Activated effector memory CD4-positive, alpha-beta T cell treated with anti-CD3 and anti-CD28 coated beads, Interleukin-2, amount 50 U/mL, for 16 hours (primary cell): ENCODE results near the gene ATOH7.
"Not testable (repeated sequence)": the region's sequence is repeated elsewhere in the genome, so short reads cannot be mapped to it uniquely, and the experiment has no call there.

Source experiments
- DNase-seq: peaks from one replicate; pipeline ENCODE4 v3.0.0-alpha.2; 2020

Gene ATOH7

DNA sequence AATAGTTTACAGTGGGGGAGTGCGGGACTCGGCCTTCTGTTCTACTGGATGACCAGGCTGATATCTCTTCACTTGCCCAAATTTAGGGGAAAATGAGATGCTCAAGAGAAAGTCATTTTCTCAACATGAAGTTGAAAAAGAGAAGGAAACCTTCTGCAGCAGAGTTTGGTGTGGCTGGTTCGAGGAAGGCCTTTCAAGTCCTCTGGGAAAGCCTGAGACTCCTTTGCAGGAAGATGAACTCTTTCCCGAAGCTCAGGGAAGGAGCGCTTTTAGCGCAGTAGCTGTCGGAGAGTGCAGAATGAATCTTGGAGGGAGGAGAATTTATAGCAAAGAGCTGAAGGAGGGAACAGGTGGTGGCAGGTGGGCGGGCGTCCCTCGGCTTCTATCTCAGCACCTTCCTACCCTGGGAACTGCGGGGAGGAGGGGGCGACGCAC lies at the start of gene ATOH7:
Gene ATOH7 (minus strand): TSS at position 297 of the 435 bp plus-strand sequence. CDS start 436 bp downstream, outside the sequence.
- no peak for DNase-seq

DNA sequence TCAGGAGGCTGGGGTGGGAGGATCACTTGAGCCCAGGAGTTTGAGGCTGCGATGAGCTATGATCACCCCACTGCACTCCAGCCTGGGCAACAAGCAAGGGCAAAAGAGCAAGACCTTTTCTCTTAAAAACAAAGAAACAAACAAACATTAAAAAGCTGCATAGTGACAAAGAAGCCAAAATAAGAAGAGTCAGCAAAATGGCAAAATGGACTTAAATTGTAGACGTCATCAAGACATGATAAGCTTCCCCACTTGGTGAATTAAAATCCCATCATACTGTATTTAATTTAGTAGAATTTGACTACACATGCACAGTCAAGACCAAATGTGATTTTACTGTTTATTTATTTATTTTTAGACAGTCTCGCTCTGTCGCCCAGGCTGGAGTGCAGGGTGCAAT lies 48.8 kb upstream of the ATOH7 start:
- DNase-seq, result no peak

DNA sequence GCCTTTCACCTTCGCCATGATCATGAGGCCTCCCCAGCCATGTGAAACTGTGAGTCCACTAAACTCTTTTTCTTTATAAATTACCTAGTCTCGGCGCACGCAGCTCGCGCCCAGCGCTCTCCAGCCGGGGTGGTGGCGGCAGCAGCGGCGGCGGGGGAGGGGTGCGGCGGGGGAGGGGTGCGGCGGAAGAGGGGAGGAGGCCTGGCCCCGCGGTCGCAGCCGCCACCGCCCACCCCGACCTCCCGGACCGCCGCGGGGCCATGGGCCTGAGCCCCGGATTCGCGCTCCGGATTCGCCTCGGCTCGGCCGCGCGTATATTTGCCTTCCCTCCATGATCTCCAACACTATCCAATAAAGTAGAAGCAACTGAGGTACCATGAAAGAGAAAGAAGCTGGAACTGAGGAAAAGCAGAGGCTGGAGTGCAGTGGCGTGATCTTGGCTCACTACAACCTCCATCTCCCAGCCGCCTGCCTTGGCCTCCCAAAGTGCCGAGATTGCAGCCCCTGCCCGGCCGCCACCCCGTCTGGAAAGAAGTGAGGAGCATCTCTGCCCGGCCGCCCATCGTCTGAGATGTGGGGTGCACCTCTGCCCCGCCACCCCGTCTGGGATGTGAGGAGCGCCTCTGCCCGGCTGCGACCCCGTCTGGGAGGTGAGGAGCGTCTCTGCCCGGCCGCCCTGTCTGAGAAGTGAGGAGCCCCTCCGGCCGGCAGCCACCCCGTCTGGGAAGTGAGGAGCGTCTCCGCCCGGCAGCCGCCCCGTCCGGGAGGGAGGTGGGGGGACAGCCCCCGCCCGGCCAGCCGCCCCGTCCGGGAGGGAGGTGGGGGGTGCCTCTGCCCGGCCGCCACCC lies 47.2 kb upstream of the ATOH7 start:
- DNase-seq, result not testable (repeated sequence)

DNA sequence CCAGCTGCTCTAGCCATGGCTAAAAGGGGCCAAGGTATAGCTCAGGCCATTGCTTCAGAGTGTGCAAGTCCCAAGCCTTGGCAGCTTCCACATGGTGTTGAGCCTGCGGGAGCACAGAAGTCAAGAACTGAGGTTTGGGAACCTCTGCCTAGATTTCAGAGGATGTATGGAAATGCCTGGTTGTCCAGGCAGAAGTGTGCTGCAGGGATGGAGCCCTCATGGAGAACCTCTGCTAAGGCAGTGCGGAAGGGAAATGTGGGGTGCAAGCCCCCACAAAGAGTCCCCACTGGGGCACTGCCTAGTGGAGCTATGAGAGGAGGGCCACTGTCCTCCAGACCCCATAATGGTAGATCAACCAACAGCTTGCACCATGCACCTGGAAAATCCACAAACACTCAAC lies 45.9 kb upstream of the ATOH7 start:
- DNase-seq, result not testable (repeated sequence)

DNA sequence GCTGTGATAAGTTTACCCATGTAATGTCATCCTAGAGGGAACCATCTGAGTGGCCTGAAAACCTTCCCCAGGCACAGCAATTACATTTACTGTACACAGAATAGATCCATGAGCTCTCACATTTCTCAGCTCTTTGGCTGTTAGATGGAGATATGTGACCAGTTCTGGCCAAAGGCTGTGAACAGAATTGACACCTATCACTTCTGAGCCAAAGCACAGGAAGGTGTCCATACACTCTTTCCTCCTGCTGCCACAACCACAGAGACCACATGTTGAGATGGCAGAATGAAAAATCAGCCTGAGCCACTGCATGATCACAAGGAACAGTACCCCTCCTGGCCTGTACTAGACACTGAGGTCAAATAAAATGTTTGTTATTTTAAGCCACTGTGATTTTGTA lies 44.3 kb upstream of the ATOH7 start:
- DNase-seq, result no peak

DNA sequence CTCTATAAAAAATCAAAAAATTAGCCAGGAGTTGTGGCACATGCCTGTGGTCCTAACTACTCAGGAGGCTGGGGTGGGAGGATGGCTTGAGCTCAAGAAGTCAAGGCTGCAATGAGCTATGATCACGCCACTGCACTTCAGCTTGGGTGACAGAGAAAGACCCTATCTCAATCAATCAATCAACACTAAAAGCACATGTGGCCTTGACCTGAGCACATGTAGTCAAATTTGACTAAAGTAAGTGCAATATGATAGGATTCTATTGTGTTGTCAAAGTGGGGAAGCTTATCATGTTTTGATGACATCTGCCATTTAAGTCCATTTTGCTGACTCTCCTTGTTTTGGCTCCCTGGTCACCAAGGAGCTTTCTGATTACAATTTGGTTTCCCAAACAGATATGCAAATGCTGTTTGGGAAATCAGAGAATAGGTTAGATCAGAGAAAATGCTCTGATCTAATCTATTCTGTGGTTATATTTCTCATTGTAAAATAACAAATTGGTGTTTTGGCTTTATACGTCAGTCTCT lies 43.8 kb upstream of the ATOH7 start:
- DNase-seq, result no peak

DNA sequence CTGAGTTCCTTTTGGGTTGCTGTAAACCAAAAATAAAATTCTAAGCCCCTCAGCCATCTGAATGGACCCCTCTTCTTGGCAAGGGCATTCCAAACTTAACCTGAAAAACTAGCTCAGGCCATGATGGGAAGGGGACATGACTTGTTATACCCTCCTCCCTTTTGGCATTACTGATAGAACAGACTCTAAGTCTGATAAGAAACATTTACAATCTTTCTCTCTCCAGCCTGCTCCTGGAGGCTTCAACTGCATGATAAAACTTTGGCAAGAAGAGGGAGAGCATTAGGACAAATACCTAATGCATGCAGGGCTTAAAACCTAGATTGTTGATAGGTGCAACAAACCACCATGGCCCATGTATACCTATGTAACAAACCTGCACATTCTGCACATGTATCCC lies 40.9 kb upstream of the ATOH7 start:
- DNase-seq, result no peak

DNA sequence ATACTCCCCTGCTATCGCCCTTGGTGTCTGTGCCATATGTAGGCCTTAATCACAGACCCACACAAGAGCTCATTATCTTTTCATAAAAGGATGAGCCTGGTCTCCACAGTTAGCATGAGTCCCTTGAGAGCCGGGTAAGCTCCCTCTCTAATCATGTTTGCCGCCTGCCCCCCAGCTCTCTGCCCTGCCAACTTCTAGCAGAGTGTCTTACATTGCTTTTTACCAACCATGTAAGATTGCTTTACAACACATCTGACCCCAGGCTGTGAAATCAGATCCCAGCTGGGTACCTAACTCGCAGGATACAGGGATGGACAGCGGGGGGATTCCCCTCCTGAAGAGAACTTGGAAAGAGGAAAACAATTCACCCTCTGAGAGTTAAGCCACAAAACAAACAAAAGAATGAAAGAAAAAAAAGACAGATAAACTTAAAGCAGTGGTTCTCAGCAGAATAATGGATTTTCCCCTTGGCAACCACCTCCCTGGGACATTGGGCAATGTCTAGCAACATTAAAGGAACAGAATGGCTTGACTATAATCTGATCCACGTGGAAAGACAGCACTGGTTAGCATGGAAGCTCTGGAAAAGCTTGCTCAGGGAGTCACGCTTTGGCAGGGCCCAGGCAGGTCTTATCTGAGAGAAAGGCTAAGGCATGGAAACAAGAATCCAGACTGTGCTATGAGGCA lies 39.4 kb upstream of the ATOH7 start:
- DNase-seq, result no peak

DNA sequence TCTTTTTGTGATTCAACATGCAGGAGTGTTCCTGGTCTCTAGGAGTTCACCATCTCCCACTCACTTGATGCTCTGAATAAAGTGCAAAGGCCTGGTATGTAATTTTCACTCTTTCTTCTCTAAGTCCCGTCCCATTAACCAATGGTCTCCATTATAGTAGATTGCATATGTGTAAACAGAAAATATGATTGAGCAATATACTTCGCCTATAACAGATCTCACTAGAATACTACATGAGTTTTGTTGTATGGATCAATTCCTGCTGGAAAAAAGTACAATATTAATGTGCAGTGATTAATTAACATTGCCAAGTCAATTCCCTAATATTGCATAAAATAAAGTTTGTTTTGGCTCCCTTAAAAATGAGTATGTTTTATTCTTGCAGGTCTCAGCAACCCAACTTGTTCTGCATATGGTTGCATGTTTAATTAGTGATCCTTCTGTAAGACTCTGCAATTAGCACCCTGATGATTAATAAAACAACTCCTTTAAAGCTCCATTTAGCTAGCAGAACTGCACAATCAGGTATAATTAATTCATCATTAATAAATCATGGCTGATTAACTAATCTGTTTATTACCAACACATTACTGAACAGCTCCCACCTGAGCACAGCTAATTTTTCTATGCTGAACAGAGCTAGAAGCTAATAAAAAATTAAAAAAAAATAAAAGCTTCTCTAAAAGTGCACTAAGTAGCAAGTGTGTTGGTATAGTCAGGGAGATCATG lies 37.8 kb upstream of the ATOH7 start:
- DNase-seq, result no peak

DNA sequence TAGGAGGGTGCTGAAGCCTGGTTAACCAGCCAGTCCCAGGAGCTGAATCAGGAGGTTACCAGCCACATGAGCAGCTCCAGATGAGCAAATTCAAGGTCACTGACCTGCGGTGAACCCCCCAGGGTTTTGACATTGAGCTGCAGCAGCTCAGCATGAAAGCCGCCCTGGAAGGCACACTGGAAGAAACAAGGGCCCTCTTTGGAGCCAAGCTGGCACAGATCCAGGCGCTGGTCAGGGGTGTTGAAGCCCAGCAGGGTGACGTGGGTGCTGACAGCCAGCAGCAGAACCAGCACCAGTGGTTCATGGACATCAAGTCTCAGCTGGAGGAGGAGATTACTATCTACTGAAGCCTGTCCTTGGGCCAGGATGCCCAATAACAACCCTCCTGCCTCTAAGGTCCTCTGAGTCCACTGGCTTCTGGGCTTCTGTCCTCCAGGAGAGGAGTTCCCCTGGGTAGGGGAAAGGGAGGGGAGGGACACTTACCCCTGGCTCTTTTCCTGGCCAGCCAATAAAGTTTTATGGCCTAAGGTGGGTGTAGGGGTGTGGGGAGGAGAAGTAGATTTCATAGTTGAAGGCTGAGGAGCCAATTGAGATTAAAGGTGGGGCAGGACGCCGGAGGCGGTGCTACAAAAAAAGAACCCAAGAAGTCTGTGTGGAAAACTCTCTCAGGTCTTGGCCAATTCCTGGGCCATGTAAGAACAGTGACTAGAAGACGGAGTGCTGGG lies 29.4 kb upstream of the ATOH7 start:
- DNase-seq, result no peak

DNA sequence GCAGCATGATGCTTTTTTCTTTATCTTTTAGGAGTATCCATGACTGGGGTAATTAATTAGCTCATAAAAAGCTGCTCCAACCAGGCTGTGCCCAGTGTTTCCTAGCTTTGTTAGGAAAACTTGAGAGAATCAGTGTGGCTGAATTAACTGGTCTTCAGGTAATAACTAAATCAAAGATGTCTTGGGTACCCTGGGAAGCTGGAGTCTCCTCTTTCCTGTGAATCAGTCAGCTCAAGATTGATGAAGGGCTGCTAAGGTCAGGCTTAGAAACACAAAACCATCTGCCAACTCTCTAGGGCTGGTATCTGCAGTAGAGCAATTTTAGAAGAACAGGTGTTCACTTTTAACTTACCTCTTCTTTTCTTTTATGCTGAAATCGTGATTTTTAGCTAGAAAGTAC lies 21.4 kb upstream of the ATOH7 start:
- DNase-seq, result no peak

DNA sequence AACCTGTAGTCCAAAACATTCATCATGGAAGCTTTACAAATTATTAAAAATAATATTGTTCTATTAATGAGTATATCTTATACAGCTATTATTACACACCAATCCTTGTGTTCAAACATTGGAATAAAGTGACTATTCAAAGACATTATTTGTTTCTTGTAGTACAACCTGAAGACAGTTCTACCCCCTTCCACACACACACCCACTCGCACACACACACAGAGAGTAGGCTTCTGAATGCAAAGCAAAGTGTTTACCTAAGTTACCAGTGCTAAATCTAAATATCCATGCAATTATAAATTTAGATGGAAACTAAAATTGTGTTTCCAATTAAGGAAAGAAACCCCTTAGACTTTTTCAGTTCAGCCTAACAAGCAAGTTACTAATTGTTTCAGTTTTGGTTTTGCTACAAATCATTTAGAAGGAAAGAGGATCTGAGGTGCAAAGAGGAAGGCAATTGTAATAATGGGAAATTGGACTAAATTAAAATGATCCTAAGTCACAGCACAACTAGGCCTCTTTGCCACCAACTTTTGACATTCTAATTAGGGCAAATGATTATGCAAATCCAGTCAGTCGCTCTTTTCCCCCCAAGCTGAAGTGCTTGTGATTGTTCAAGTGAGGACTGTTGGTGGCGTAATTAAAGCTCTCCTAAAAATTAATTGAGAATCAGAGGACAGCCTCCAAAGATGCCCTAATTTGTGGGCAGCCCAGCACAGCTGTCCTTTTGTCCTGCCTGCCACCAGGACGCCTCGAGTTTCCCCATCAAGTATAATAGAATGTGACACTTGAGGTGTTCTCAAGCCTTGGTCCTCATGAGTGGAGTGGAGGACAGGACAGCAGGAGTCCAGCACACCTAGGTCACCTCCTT lies 19.9 kb upstream of the ATOH7 start:
- DNase-seq, result no peak

DNA sequence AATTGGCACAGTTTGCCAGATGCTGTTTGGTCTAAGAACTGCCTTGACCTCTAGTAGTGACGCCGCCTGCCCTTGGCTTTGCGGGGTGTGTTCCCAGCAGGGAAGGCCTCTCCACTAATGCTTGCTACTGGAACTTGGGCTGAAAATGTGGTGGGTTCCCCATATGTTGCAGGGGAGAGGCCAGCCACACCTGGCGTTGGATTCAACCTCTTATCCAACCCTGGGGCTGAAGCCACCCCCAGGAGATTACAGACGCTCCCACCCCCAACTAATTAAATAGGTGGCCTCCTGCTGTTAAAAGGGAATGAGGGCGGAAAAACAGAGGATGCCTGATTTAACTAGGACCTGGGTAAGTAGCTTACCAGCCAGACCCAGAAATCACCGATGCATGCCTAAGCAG lies 19.2 kb upstream of the ATOH7 start:
- DNase-seq, result no peak

DNA sequence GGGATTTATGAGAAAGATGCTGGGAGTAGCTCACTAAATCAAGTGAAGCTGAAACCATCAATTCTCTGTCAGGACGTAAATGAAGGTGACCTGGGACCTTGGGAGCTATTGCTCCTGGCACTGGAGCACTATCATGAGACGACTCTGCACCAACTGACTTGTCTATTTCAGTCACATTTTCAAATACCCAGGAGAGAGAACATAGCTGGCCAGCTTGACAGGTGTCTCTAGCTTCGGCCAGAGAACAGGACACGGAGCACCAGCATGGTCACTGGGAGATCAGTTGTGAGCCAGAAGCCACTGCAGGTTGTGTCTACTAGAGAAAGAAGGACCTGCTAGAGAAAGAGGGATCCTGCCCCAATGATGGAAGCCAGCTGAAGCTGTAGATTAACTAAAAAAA lies 17.4 kb upstream of the ATOH7 start:
- DNase-seq, result no peak

DNA sequence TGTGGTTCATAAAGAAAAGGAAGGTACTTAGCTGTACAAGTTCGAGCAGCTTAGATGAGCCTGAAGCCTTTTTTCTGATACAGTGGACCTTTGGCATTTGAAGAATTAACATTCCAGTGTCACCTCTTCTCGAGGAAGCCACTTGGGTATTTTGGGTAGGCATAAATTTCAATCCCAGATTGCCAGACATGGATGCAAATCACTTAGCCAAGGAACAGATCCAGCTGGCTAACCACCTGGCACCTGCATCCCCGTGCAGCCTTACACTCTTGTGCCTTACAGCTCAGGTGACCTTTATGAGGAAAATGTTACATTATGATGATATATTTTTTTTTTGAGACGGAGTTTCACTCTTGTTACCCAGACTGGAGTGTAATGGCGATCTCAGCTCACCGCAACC lies 16.0 kb upstream of the ATOH7 start:
- no peak for DNase-seq

DNA sequence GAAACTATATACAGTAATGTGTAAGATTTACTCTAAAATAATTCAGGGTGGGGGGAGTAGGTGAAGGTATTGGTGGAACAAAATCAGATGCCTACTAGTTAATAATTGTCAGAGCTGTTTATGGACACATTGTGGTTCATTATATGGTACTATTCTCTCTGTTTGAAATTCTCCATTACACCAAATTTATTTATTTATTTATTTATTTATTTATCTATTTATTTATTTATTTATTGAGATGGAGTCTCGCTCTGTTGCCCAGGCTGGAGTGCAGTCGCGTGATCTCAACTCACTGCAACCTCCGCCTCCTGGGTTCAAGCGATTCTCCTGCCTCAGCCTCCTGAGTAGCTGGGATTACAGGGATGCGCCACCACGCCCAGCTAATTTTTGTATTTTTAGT lies 14.5 kb upstream of the ATOH7 start:
- not testable (repeated sequence) for DNase-seq

DNA sequence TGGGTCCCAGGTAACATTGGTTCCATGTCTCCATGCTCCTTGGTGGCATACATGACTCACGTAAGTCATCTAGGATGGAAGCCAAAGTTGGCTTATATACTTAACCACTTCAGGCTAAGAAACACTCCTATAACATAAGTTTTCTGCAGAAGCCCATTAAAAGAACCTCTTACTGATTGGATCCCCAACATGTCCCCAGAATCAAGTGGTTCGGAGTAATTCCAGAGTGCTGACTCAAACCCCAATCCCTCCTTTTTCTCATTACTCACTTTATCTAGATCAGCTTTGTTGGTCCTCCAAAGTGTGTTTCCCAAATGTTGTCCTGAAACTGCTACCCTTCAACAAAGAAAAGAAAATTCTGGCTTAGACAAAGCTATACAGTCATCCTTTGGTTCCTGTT lies 10.1 kb upstream of the ATOH7 start:
- DNase-seq, result no peak

DNA sequence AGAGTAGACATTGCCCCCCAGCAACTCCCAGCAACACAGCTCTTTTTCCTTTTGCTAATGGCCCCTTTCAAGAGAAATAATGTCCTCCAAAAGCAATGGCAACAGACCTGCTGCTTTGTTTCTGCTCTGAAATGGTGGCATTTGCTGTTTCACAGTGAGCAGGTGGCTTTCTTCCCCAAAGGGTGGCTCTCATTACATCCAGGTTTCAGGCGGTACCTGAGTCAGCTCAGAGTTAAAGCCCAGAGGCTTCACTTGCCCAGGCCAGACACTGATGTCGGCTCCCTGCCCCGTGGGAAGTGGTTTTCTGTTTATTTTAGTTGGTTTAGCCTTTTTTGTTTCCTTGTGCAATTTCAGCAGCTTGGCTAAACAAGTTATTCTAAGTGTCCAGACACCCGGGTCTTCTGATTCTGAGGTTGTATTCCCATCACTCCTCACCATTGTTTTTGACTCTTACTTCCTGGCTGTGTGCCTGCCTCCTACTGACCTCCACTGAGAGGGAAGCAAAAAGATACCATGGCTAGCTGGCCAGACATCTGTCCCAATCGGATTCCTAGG lies 7.8 kb upstream of the ATOH7 start:
- DNase-seq, result no peak

DNA sequence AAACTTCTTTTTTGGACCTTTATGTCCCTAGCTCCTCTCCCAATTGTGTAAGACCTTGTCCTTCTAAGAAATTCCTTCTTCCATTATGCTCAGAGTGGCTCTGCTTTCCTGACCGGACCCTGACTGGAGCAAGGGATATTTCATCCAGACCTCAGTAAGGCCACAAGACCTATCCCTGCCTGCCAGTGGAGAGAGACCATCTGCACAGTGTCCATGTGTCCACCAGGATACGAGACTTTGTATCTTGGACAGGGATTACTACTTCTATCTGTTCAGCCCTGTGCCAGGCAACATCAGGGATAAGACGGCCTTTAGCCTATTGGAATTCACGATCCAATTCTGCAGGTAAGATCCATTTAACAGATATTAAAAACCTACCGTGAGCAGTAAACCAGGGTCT lies 7.2 kb upstream of the ATOH7 start:
- DNase-seq, result no peak

DNA sequence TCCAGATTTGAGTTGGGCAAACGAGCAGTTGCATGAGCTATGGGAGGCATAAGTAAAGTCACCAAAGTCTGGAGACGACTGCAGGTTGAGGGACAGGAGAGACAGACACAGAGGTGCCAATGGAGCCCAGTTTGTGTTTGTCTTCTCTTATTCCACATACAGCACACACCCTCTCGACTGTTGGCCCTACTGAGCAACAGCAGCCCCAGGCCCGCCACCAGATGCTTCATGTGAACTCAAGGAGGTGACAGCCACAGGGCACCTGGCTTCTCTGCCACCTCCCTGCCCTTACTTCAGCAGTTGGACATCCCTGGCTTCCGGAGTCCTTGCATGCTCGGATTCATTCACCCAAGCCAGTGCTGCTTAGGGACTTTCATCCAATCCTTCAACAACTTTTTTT lies 6.5 kb upstream of the ATOH7 start:
- DNase-seq, result no peak

DNA sequence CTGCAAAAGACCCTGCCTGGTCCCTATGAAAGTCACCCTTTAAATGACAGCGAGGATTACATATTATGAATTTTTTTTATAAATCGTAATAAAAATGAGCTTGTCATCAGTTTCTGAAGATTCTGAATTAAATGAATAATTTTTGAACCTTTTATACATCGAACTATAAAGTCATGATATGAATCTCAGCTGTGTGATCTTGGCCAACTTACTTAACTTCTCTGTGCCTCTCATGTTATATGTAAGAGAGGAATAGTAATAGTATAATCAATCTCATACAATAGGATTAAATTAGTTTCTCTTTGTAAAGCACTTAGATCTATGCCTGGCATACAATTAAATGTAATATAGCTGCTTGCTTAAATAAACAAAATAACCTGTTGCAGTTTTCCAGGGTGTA lies 5.3 kb upstream of the ATOH7 start:
- DNase-seq, result no peak
